Skeletal muscle satellite cell (primary cell): ENCODE results near the gene PIK3C3.

Experiments
- H3K27me3 ChIP-seq: 2 replicates; pipeline ENCODE4 v1.7.0; 2013; ENCODE audit warnings: low read length; ENCODE audit not compliant: control insufficient read depth, insufficient read depth
- H3K36me3 ChIP-seq: 2 replicates; pipeline ENCODE4 v1.7.0; 2013; ENCODE audit warnings: mild to moderate bottlenecking, control low read depth, low read length; ENCODE audit not compliant: insufficient read depth
- H3K4me1 ChIP-seq: 2 replicates; pipeline ENCODE4 v1.7.0; 2013; ENCODE audit warnings: low read length; ENCODE audit not compliant: control insufficient read depth, insufficient read depth
- H3K4me2 ChIP-seq: 2 replicates; pipeline ENCODE4 v1.7.0; 2013; ENCODE audit warnings: mild to moderate bottlenecking, low read length
- H3K4me3 ChIP-seq: 2 replicates; pipeline ENCODE4 v1.7.0; 2013; ENCODE audit warnings: low read length
- H3K9ac ChIP-seq: 2 replicates; pipeline ENCODE4 v1.7.0; 2013; ENCODE audit warnings: mild to moderate bottlenecking, low read depth, low read length, moderate library complexity
- H3K9me3 ChIP-seq: replicated peaks from 2 replicates; pipeline ENCODE4 v1.7.0; 2013; ENCODE audit warnings: mild to moderate bottlenecking, control low read depth, low read length

The PIK3C3 gene

GRCh38 chr18:42025974-42026625 is 71.1 kb downstream of the PIK3C3 start:
- no peaks in the 10 kb centered on the region for H3K9me3 ChIP-seq
- no peak overlapping the region for H3K4me2 ChIP-seq
- H3K27me3 ChIP-seq = no peaks in the 10 kb centered on the region
- peaks cover 32% of the 10 kb centered on the region for H3K36me3 ChIP-seq
- no peaks in the 10 kb centered on the region for H3K4me1 ChIP-seq
- H3K9ac ChIP-seq = no peak overlapping the region
- H3K4me3 ChIP-seq = no peak overlapping the region

GRCh38 chr18:42028247-42028832 is 73.3 kb downstream of the PIK3C3 start:
- Histone ChIP-seq H3K9ac (no peak overlapping the region), H3K36me3 (peaks cover 36% of the 10 kb centered on the region), H3K27me3 (no peaks in the 10 kb centered on the region), H3K4me1 (no peaks in the 10 kb centered on the region), H3K4me2 (no peak overlapping the region), H3K9me3 (no peaks in the 10 kb centered on the region), H3K4me3 (no peak overlapping the region)

- H3K9me3 ChIP-seq = no peaks in the 10 kb centered on the region
- no peaks in the 10 kb centered on the region for H3K27me3 ChIP-seq
- H3K4me3 ChIP-seq = no peak overlapping the region
- no peaks in the 10 kb centered on the region for H3K4me1 ChIP-seq
- H3K36me3 ChIP-seq = peaks cover 42% of the 10 kb centered on the region
- H3K9ac ChIP-seq = no peak overlapping the region
- no peak overlapping the region for H3K4me2 ChIP-seq
Observed at GRCh38 chr18:42029092-42029491, 74.1 kb downstream of the PIK3C3 start.

- no peaks in the 10 kb centered on the region for H3K9me3 ChIP-seq
- no peaks in the 10 kb centered on the region for H3K27me3 ChIP-seq
- peaks cover 54% of the 10 kb centered on the region for H3K36me3 ChIP-seq
- no peak overlapping the region for H3K9ac ChIP-seq
- no peak overlapping the region for H3K4me3 ChIP-seq
- H3K4me2 ChIP-seq = no peak overlapping the region
- no peaks in the 10 kb centered on the region for H3K4me1 ChIP-seq
Observed at GRCh38 chr18:42030586-42031182, 75.7 kb downstream of the PIK3C3 start.

- Histone ChIP-seq H3K9ac (no peak overlapping the region), H3K27me3 (no peaks in the 10 kb centered on the region), H3K4me2 (no peak overlapping the region), H3K4me1 (no peaks in the 10 kb centered on the region), H3K9me3 (no peaks in the 10 kb centered on the region), H3K4me3 (no peak overlapping the region), H3K36me3 (peaks cover 62% of the 10 kb centered on the region)
Observed at GRCh38 chr18:42032447-42032846, 77.4 kb downstream of the PIK3C3 start.

GRCh38 chr18:42033137-42033810 is 78.2 kb downstream of the PIK3C3 start:
- Histone ChIP-seq H3K9me3 (no peaks in the 10 kb centered on the region), H3K9ac (no peak overlapping the region), H3K36me3 (peaks cover 70% of the 10 kb centered on the region), H3K27me3 (no peaks in the 10 kb centered on the region), H3K4me2 (no peak overlapping the region), H3K4me1 (no peaks in the 10 kb centered on the region), H3K4me3 (no peak overlapping the region)

- H3K4me1 ChIP-seq = peaks cover 9% of the 10 kb centered on the region
- H3K27me3 ChIP-seq = no peaks in the 10 kb centered on the region
- peaks cover 79% of the 10 kb centered on the region for H3K36me3 ChIP-seq
- peak overlapping the region; percentile 7 for H3K9ac ChIP-seq
- no peaks in the 10 kb centered on the region for H3K9me3 ChIP-seq
- H3K4me3 ChIP-seq = no peak overlapping the region
- no peak overlapping the region for H3K4me2 ChIP-seq
Observed at GRCh38 chr18:42038936-42039335, 83.9 kb downstream of the PIK3C3 start.

- peaks cover 9% of the 10 kb centered on the region for H3K4me1 ChIP-seq
- H3K36me3 ChIP-seq = peaks cover 75% of the 10 kb centered on the region
- H3K9ac ChIP-seq = no peak overlapping the region
- no peaks in the 10 kb centered on the region for H3K27me3 ChIP-seq
- no peak overlapping the region for H3K4me2 ChIP-seq
- no peak overlapping the region for H3K4me3 ChIP-seq
- H3K9me3 ChIP-seq = no peaks in the 10 kb centered on the region
Observed at GRCh38 chr18:42039396-42039795, 84.4 kb downstream of the PIK3C3 start.

GRCh38 chr18:42041793-42042192 is 86.8 kb downstream of the PIK3C3 start:
- H3K36me3 ChIP-seq = peaks cover 54% of the 10 kb centered on the region
- H3K4me3 ChIP-seq = no peak overlapping the region
- no peak overlapping the region for H3K9ac ChIP-seq
- no peak overlapping the region for H3K4me2 ChIP-seq
- no peaks in the 10 kb centered on the region for H3K9me3 ChIP-seq
- H3K4me1 ChIP-seq = peaks cover 9% of the 10 kb centered on the region
- H3K27me3 ChIP-seq = no peaks in the 10 kb centered on the region

- Histone ChIP-seq H3K4me2 (no peak overlapping the region), H3K36me3 (peaks cover 44% of the 10 kb centered on the region), H3K9ac (no peak overlapping the region), H3K9me3 (no peaks in the 10 kb centered on the region), H3K27me3 (no peaks in the 10 kb centered on the region), H3K4me1 (peaks cover 15% of the 10 kb centered on the region), H3K4me3 (no peak overlapping the region)
Observed at GRCh38 chr18:42045346-42045745, 90.3 kb downstream of the PIK3C3 start.

- Histone ChIP-seq H3K4me3 (no peak overlapping the region), H3K4me1 (peaks cover 15% of the 10 kb centered on the region), H3K27me3 (no peaks in the 10 kb centered on the region), H3K9me3 (no peaks in the 10 kb centered on the region), H3K9ac (no peak overlapping the region), H3K4me2 (peak overlapping the region; percentile 52), H3K36me3 (peaks cover 31% of the 10 kb centered on the region)
Observed at GRCh38 chr18:42047721-42048120, 92.7 kb downstream of the PIK3C3 start.
